ENCODE results near the gene CYP1A1.

DNA sequence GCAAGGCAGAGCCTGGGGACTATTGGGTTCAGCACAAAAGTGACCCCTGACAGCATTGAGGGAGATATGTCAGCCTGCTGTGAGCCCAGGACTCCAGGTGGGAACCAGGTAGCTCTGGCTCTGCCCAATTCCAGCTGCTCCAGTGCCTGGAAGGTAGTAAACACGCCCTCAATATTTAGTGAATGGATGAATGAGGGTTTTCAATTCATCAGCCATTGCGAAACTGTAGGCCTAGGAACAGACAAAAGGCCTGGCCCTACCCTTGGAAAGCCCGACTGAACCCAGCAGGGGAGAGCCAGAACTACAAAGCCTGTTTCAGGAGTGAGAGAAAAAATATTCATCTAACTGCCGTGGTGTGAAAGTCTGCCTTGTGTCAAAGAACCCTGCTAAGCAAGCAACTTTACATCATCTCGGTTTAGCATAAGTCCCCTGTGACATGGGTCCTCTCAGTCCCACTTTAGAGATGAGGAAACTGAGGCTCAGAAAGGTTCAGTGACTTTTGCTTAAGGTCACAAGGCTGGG, 48.5 kb upstream of the CYP1A1 start:
- TF ChIP-seq TCF3 (CRISPR knock-in tag; IDR thresholded peaks at IDR 0.05), result no peak
- no peak for TF ChIP-seq LEF1 (IDR thresholded peaks at IDR 0.05)
- TF ChIP-seq, protein P1, sequence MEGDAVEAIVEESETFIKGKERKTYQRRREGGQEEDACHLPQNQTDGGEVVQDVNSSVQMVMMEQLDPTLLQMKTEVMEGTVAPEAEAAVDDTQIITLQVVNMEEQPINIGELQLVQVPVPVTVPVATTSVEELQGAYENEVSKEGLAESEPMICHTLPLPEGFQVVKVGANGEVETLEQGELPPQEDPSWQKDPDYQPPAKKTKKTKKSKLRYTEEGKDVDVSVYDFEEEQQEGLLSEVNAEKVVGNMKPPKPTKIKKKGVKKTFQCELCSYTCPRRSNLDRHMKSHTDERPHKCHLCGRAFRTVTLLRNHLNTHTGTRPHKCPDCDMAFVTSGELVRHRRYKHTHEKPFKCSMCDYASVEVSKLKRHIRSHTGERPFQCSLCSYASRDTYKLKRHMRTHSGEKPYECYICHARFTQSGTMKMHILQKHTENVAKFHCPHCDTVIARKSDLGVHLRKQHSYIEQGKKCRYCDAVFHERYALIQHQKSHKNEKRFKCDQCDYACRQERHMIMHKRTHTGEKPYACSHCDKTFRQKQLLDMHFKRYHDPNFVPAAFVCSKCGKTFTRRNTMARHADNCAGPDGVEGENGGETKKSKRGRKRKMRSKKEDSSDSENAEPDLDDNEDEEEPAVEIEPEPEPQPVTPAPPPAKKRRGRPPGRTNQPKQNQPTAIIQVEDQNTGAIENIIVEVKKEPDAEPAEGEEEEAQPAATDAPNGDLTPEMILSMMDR (IDR thresholded peaks at IDR 0.05 in 2 of 3, conservative IDR thresholded peaks at IDR 0.05 in 1 of 3; ENCODE audit: insufficient read depth in 2 of 3, low read depth in 1 of 3, low read length in 3 of 3), result no peak
- TF ChIP-seq, protein P2, sequence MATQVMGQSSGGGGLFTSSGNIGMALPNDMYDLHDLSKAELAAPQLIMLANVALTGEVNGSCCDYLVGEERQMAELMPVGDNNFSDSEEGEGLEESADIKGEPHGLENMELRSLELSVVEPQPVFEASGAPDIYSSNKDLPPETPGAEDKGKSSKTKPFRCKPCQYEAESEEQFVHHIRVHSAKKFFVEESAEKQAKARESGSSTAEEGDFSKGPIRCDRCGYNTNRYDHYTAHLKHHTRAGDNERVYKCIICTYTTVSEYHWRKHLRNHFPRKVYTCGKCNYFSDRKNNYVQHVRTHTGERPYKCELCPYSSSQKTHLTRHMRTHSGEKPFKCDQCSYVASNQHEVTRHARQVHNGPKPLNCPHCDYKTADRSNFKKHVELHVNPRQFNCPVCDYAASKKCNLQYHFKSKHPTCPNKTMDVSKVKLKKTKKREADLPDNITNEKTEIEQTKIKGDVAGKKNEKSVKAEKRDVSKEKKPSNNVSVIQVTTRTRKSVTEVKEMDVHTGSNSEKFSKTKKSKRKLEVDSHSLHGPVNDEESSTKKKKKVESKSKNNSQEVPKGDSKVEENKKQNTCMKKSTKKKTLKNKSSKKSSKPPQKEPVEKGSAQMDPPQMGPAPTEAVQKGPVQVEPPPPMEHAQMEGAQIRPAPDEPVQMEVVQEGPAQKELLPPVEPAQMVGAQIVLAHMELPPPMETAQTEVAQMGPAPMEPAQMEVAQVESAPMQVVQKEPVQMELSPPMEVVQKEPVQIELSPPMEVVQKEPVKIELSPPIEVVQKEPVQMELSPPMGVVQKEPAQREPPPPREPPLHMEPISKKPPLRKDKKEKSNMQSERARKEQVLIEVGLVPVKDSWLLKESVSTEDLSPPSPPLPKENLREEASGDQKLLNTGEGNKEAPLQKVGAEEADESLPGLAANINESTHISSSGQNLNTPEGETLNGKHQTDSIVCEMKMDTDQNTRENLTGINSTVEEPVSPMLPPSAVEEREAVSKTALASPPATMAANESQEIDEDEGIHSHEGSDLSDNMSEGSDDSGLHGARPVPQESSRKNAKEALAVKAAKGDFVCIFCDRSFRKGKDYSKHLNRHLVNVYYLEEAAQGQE (IDR thresholded peaks at IDR 0.05; ENCODE audit: borderline replicate concordance), result no peak
- TF ChIP-seq, protein P2 (CRISPR knock-in tag; IDR thresholded peaks at IDR 0.05; ENCODE audit: low read depth), result no peak
- TF ChIP-seq MEIS2 (IDR thresholded peaks at IDR 0.05; ENCODE audit: partially characterized antibody), result no peak
- TF ChIP-seq ZBTB1 (CRISPR knock-in tag; IDR thresholded peaks at IDR 0.05; ENCODE audit: borderline replicate concordance, low read depth), result no peak
- TF ChIP-seq CHD2 (IDR thresholded peaks at IDR 0.05; ENCODE audit: low read depth, low read length), result no peak
- TF ChIP-seq, protein P3, sequence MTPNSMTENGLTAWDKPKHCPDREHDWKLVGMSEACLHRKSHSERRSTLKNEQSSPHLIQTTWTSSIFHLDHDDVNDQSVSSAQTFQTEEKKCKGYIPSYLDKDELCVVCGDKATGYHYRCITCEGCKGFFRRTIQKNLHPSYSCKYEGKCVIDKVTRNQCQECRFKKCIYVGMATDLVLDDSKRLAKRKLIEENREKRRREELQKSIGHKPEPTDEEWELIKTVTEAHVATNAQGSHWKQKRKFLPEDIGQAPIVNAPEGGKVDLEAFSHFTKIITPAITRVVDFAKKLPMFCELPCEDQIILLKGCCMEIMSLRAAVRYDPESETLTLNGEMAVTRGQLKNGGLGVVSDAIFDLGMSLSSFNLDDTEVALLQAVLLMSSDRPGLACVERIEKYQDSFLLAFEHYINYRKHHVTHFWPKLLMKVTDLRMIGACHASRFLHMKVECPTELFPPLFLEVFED (CRISPR knock-in tag; conservative IDR thresholded peaks at IDR 0.05), result no peak
